ENCODE measurements around the gene GSK3B.

DNA sequence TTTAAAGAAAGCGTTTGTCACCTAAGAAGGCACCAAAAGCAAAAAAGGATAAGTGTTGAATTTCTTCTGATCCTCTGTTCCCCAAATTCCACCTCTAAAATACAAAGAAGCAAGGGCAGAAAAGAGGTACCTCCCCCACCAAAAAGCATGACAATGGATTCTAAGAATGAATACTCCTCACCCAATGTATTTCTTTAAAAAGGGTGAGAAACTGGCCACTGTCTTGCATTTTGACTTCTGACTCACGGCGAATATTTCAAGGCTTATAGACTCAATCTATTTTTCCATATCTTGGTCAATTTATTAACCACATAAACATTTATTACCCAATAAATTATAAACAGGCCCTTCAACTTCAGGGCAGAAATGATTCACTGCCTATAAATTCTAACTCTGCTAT, 181.2 kb downstream of the GSK3B start:
- TF ChIP-seq, protein P1, sequence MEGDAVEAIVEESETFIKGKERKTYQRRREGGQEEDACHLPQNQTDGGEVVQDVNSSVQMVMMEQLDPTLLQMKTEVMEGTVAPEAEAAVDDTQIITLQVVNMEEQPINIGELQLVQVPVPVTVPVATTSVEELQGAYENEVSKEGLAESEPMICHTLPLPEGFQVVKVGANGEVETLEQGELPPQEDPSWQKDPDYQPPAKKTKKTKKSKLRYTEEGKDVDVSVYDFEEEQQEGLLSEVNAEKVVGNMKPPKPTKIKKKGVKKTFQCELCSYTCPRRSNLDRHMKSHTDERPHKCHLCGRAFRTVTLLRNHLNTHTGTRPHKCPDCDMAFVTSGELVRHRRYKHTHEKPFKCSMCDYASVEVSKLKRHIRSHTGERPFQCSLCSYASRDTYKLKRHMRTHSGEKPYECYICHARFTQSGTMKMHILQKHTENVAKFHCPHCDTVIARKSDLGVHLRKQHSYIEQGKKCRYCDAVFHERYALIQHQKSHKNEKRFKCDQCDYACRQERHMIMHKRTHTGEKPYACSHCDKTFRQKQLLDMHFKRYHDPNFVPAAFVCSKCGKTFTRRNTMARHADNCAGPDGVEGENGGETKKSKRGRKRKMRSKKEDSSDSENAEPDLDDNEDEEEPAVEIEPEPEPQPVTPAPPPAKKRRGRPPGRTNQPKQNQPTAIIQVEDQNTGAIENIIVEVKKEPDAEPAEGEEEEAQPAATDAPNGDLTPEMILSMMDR (IDR thresholded peaks at IDR 0.05), result no peak
- no peak for TF ChIP-seq POLR2AphosphoS5 (IDR thresholded peaks at IDR 0.05)

Data from breast epithelium (tissue), 3 donors.